PC-9 (cell line): ENCODE results near the gene EZR.

ENCODE experiments used
- EZH2 ChIP-seq: fragments of 200-600 bp; sonication (generic); IDR thresholded peaks from 2 replicates; pipeline ENCODE4 v1.8.0; 2017; ENCODE audit warnings: antibody characterized with exemption, low read depth
- TF ChIP-seq, protein P1 (sequence below): fragments of 200-600 bp; sonication (generic); conservative IDR thresholded peaks from 2 replicates; pipeline ENCODE4 v1.6.1; 2017; ENCODE audit warnings: mixed run types, antibody characterized with exemption, mild to moderate bottlenecking, moderate library complexity

DNA sequence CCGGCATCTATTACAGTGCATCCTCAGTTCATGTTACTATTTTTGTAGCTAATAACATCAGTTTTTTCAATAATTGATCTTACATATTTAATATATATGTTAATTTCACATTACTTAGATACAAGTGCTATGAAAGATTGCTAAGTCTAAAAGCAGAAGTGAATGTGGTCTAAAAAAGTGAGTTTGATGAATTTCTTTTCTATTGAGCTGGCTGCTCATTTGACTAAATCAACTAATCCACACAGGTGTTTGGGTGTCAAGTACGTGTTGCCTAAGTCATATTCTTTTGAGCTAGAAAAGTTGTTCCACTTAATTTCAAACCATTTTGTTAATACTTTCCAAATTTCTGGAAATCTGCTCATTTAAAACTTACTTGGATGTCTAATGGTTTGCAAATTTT, 46.6 kb upstream of the EZR start:
- TF ChIP-seq, protein P1, sequence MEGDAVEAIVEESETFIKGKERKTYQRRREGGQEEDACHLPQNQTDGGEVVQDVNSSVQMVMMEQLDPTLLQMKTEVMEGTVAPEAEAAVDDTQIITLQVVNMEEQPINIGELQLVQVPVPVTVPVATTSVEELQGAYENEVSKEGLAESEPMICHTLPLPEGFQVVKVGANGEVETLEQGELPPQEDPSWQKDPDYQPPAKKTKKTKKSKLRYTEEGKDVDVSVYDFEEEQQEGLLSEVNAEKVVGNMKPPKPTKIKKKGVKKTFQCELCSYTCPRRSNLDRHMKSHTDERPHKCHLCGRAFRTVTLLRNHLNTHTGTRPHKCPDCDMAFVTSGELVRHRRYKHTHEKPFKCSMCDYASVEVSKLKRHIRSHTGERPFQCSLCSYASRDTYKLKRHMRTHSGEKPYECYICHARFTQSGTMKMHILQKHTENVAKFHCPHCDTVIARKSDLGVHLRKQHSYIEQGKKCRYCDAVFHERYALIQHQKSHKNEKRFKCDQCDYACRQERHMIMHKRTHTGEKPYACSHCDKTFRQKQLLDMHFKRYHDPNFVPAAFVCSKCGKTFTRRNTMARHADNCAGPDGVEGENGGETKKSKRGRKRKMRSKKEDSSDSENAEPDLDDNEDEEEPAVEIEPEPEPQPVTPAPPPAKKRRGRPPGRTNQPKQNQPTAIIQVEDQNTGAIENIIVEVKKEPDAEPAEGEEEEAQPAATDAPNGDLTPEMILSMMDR: no peak
- TF ChIP-seq EZH2: no peak
